ENCODE measurements around the gene APOL1.
"Not testable (repeated sequence)": the region's sequence is repeated elsewhere in the genome, so short reads cannot be mapped to it uniquely, and the experiment has no call there.

APOL1 gene

GRCh38 chr22:36225333-36225922, 27.5 kb upstream of the APOL1 start:
- no peak for DNase-seq (ENCODE audit: low read depth in 2 of 2)
- H3K4me3 ChIP-seq (replicated peaks in 1 of 2; ENCODE audit: low read depth in 2 of 2, low read length in 2 of 2): no peak overlapping the region
- TF ChIP-seq, protein P1, sequence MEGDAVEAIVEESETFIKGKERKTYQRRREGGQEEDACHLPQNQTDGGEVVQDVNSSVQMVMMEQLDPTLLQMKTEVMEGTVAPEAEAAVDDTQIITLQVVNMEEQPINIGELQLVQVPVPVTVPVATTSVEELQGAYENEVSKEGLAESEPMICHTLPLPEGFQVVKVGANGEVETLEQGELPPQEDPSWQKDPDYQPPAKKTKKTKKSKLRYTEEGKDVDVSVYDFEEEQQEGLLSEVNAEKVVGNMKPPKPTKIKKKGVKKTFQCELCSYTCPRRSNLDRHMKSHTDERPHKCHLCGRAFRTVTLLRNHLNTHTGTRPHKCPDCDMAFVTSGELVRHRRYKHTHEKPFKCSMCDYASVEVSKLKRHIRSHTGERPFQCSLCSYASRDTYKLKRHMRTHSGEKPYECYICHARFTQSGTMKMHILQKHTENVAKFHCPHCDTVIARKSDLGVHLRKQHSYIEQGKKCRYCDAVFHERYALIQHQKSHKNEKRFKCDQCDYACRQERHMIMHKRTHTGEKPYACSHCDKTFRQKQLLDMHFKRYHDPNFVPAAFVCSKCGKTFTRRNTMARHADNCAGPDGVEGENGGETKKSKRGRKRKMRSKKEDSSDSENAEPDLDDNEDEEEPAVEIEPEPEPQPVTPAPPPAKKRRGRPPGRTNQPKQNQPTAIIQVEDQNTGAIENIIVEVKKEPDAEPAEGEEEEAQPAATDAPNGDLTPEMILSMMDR (IDR thresholded peaks at IDR 0.05; ENCODE audit: low read depth, low read length): no peak

DNA sequence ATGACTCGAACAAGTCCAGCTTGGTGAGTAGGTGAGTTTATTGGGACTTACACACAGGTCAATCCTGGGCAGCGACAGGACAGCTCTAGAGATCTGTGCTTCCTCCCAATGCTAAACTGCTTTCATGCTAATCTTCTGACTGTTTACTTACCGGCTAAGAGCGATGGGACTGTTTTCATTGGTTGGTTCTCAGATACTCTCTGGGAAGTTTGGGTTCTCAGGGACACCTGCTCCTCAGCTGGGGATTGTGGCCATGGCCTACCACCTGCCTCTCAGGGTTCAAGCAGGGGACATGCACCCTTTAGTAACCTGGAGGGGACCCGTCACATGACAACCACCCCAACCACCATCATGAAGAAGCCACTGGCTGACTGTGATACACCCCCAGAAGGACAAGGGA, 26.7 kb upstream of the APOL1 start:
- TF ChIP-seq, protein P1 (IDR thresholded peaks at IDR 0.05; ENCODE audit: low read depth, low read length): no peak
- DNase-seq (ENCODE audit: low read depth in 2 of 2): no peak
- H3K4me3 ChIP-seq (replicated peaks in 1 of 2; ENCODE audit: low read depth in 2 of 2, low read length in 2 of 2): no peak overlapping the region

GRCh38 chr22:36227396-36227795, 25.5 kb upstream of the APOL1 start:
- no peak overlapping the region for H3K4me3 ChIP-seq (replicated peaks in 1 of 2; ENCODE audit: low read depth in 2 of 2, low read length in 2 of 2)
- TF ChIP-seq, protein P1 (IDR thresholded peaks at IDR 0.05; ENCODE audit: low read depth, low read length): no peak
- no peak for DNase-seq (ENCODE audit: low read depth in 2 of 2)

- H3K4me3 ChIP-seq (replicated peaks in 1 of 2; ENCODE audit: low read depth in 2 of 2, low read length in 2 of 2): no peak overlapping the region
- DNase-seq (ENCODE audit: low read depth in 2 of 2): no peak
- TF ChIP-seq, protein P1 (IDR thresholded peaks at IDR 0.05; ENCODE audit: low read depth, low read length): no peak
Measured at GRCh38 chr22:36227806-36228205, 25.1 kb upstream of the APOL1 start.

DNA sequence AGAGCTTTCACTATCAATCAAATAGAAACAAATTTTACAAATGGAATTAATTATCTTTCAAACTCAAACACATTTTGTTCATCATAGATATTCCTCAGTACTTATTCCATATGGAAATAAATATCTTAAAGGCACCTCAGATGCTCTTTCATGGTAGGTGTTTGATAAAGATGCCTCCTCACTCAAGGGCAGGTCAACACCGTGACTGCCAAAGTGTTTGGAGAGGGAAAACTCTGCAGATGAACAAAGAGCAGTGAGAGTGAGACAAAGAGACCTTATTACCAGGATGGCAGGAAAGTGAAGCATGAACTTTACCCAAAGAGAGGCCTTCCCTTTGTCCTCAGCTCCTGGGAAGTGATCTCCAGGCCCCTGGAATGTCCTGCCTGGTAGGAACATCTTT, 24.6 kb upstream of the APOL1 start:
- not testable (repeated sequence) for DNase-seq (ENCODE audit: low read depth in 2 of 2); H3K4me3 ChIP-seq (replicated peaks in 1 of 2; ENCODE audit: low read depth in 2 of 2, low read length in 2 of 2)

DNA sequence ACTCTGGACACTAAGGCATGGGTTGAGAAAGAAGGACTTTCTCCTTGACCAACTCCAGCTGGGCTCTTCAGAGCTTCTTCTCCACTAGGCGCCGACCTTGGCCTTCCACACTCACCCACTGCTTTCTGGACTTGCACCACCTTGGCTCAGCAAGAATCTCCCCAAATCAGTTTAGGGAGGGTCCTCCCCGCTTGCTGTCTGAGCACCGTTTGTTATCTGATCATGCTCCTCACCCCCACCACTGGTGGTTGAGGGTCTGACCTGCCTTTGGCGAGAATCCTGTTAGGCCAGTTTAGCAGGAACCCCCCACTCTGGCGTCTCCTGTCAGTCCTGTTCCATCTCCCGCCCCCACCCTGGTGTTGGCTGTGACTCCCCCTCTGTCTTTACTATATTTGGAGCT, 24.0 kb upstream of the APOL1 start:
- no peak for DNase-seq (ENCODE audit: low read depth in 2 of 2)
- no peak overlapping the region for H3K4me3 ChIP-seq (replicated peaks in 1 of 2; ENCODE audit: low read depth in 2 of 2, low read length in 2 of 2)
- TF ChIP-seq, protein P1 (IDR thresholded peaks at IDR 0.05; ENCODE audit: low read depth, low read length): no peak

DNA sequence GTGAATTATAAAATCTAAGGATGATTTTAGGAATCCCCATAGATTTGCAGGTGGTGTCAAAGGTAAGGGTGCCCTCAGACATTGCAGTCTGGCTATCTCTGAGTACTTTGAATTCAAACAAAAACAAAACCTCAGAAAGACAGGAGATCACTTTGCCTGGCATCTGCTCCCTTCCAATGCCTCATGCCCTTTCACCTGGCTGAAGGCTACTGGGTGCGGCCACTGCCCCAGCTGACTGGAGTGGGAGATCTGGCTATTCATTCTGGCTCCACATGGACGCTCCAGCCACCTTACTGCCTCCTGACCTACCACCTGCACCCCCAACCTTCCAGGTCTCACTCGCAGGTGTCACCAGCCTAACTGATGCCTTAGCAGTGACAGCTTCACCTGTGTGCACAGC, 23.3 kb upstream of the APOL1 start:
- H3K4me3 ChIP-seq (replicated peaks in 1 of 2; ENCODE audit: low read depth in 2 of 2, low read length in 2 of 2); DNase-seq (ENCODE audit: low read depth in 2 of 2): not testable (repeated sequence)

GRCh38 chr22:36231051-36231450, 21.9 kb upstream of the APOL1 start:
- not testable (repeated sequence) for H3K4me3 ChIP-seq (replicated peaks in 1 of 2; ENCODE audit: low read depth in 2 of 2, low read length in 2 of 2); DNase-seq (ENCODE audit: low read depth in 2 of 2)
